ENCODE results near the gene PRTG. TPM values are rescaled to one million over a fixed set of nuclear protein-coding genes. Genes with fewer than 3 reads are reported as not detected.

The PRTG gene
- total and polyA plus RNA-seq, 9 of the 15 experiments (the other 6 are each of a cell fraction or from before 2014, with no cell fraction given) = under 0.01 to 0.14 (median 0.06) TPM; not detected in 1

GRCh38 chr15:55742927-55743728 is at the start of gene PRTG (continued):
- TF ChIP-seq PHF8 (IDR thresholded peaks at IDR 0.05; ENCODE audit: borderline replicate concordance, low read length) = 0 out of 2 replicates have a peak, but pooled peaks have one; percentile 4
- TF ChIP-seq EGR1 (conservative IDR thresholded peaks at IDR 0.05) = peak; percentile 57

GRCh38 chr15:55791551-55792400 is 48.8 kb upstream of the PRTG start:
- no peak overlapping the region for H3K4me2 ChIP-seq (ENCODE audit: insufficient read depth, low read length)
- H3K9me1 ChIP-seq (ENCODE audit: control insufficient read depth, insufficient read depth, low read length) = no peaks in the 10 kb centered on the region
- 0% methylated on average over 3 of the region's 3 CpGs for WGBS (ENCODE audit: insufficient coverage, low coverage, missing lambda C conversion rate)
- intact Hi-C loops (cut with micrococcal nuclease) = no loop called here
- POLR2A ChIA-PET = no interaction called here
- no peaks in the 10 kb centered on the region for H3K9me3 ChIP-seq (replicated peaks; ENCODE audit: control insufficient read depth, insufficient read depth, low read depth, low read length)
- no peak overlapping the region for H3K9ac ChIP-seq (ENCODE audit: insufficient read depth in 1 of 2, low read depth in 2 of 2, low read length in 2 of 2)
- TF ChIP-seq, protein P1, sequence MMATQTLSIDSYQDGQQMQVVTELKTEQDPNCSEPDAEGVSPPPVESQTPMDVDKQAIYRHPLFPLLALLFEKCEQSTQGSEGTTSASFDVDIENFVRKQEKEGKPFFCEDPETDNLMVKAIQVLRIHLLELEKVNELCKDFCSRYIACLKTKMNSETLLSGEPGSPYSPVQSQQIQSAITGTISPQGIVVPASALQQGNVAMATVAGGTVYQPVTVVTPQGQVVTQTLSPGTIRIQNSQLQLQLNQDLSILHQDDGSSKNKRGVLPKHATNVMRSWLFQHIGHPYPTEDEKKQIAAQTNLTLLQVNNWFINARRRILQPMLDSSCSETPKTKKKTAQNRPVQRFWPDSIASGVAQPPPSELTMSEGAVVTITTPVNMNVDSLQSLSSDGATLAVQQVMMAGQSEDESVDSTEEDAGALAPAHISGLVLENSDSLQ (IDR thresholded peaks at IDR 0.05) = no peak
- TF ChIP-seq, protein P2, sequence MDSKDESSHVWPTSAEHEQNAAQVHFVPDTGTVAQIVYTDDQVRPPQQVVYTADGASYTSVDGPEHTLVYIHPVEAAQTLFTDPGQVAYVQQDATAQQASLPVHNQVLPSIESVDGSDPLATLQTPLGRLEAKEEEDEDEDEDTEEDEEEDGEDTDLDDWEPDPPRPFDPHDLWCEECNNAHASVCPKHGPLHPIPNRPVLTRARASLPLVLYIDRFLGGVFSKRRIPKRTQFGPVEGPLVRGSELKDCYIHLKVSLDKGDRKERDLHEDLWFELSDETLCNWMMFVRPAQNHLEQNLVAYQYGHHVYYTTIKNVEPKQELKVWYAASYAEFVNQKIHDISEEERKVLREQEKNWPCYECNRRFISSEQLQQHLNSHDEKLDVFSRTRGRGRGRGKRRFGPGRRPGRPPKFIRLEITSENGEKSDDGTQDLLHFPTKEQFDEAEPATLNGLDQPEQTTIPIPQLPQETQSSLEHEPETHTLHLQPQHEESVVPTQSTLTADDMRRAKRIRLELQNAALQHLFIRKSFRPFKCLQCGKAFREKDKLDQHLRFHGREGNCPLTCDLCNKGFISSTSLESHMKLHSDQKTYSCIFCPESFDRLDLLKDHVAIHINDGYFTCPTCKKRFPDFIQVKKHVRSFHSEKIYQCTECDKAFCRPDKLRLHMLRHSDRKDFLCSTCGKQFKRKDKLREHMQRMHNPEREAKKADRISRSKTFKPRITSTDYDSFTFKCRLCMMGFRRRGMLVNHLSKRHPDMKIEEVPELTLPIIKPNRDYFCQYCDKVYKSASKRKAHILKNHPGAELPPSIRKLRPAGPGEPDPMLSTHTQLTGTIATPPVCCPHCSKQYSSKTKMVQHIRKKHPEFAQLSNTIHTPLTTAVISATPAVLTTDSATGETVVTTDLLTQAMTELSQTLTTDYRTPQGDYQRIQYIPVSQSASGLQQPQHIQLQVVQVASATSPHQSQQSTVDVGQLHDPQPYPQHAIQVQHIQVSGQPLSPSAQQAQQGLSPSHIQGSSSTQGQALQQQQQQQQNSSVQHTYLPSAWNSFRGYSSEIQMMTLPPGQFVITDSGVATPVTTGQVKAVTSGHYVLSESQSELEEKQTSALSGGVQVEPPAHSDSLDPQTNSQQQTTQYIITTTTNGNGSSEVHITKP (IDR thresholded peaks at IDR 0.05; ENCODE audit: partially characterized antibody) = peak; percentile 53
- no peak for TF ChIP-seq TAF15 (IDR thresholded peaks at IDR 0.05; ENCODE audit: low read depth, low read length)
- no peak overlapping the region for H3K4me3 ChIP-seq
- DNase-seq (ENCODE audit: extremely low read depth in 1 of 4, low spot score in 3 of 4) (no peak), FAIRE-seq (no peak), ATAC-seq (peak; percentile 39; the same call in 1 of the 3 replicates)
- no peak overlapping the region for H2AFZ ChIP-seq (ENCODE audit: low read depth, low read length)
- no peaks in the 10 kb centered on the region for H3K4me1 ChIP-seq (replicated peaks in 1 of 2; ENCODE audit: control insufficient read depth in 2 of 2, insufficient read depth in 2 of 2, low read length in 2 of 2)
- no peaks in the 10 kb centered on the region for H4K20me1 ChIP-seq (replicated peaks; ENCODE audit: control insufficient read depth, insufficient read depth, low read length)
- H3K27ac ChIP-seq (ENCODE audit: extremely low read depth, low read depth, low read length) = no peak overlapping the region
- in situ Hi-C loops (cut with MboI) = no loop called here
- no peaks in the 10 kb centered on the region for H3K36me3 ChIP-seq (ENCODE audit: control insufficient read depth, insufficient read depth, low read length)
- no peaks in the 10 kb centered on the region for H3K27me3 ChIP-seq (ENCODE audit: control insufficient read depth in 2 of 2, insufficient read depth in 2 of 2, low read length in 2 of 2)
- no peaks in the 10 kb centered on the region for H3K79me2 ChIP-seq (ENCODE audit: control insufficient read depth, insufficient read depth, low read length)
- BruUV-seq (replicated peaks) = no TSS peak
- CTCF ChIA-PET (ENCODE audit: low intra/inter-chr PET ratio) = no interaction called here

Measured in K562 (cell line).